IMR-90 (cell line): Measurements from ENCODE around the gene PYGO2. TPM values are rescaled to one million over a fixed set of nuclear protein-coding genes. Genes with fewer than 3 reads are reported as not detected.
A peak's percentile ranks its signal among the peaks of the same experiment; 100 is the strongest.

Experiments used
- ATAC-seq: fragments of 200-7000 bp; cut with Tn5 transposase; 2 replicates; pipeline ENCODE4 v1.9.1; 2020; ENCODE audit warnings: low read depth, mild to moderate bottlenecking, moderate library complexity
- BruUV-seq: library from RNA; stranded (reverse); fragments of 400-500 nt; replicated peaks from 2 replicates; lab custom pipeline; 2021; lab: Mats Ljungman, UMichigan
- CTCF ChIA-PET: fragments of 300-600 bp; formaldehyde crosslinking; extraction: SDS; loops from one replicate; lab custom pipeline; 2021; ENCODE audit warnings: antibody characterized with exemption; lab: Yijun Ruan, JAX
- POLR2A ChIA-PET: fragments of 300-600 bp; sonication (Branson Sonifier 250); formaldehyde crosslinking; loops from one replicate; lab custom pipeline; 2022; ENCODE audit warnings: antibody characterized with exemption; ENCODE audit not compliant: unreplicated experiment; lab: Charles Lee
- DNase-seq: peaks from one replicate; pipeline ENCODE4 v3.0.0; 2013
- H2AFZ ChIP-seq: replicated peaks from 2 replicates; pipeline ENCODE3; 2013; ENCODE audit warnings: low read length, mild to moderate bottlenecking; ENCODE audit not compliant: poor library complexity
- H2AK5ac ChIP-seq: 2 replicates; pipeline ENCODE4 v1.6.1; 2013; ENCODE audit warnings: low read depth, low read length, inconsistent platforms
- H2AK9ac ChIP-seq: replicated peaks from 2 replicates; pipeline ENCODE3; 2013; ENCODE audit warnings: mild to moderate bottlenecking, low read depth, low read length, moderate library complexity; ENCODE audit not compliant: poor library complexity
- H2BK120ac ChIP-seq: 2 replicates; pipeline ENCODE4 v1.6.1; 2013; ENCODE audit warnings: low read depth, low read length, inconsistent platforms
- H2BK15ac ChIP-seq: 3 replicates; pipeline ENCODE4 v1.6.1; 2013; ENCODE audit warnings: low read depth, low read length, inconsistent platforms
- H2BK20ac ChIP-seq: 2 replicates; pipeline ENCODE4 v1.6.1; 2013; ENCODE audit warnings: low read depth, mild to moderate bottlenecking, inconsistent platforms, low read length, moderate library complexity
- H2BK5ac ChIP-seq: 2 replicates; pipeline ENCODE4 v1.6.1; 2013; ENCODE audit warnings: mild to moderate bottlenecking, low read depth, low read length, inconsistent platforms; ENCODE audit not compliant: poor library complexity, severe bottlenecking
- H3K14ac ChIP-seq: replicated peaks from 2 replicates; pipeline ENCODE4 v1.6.1; 2013; ENCODE audit warnings: low read depth, low read length, inconsistent platforms
- H3K18ac ChIP-seq: 2 replicates; pipeline ENCODE4 v1.6.1; 2013; ENCODE audit warnings: low read depth, low read length, control low read depth
- H3K23ac ChIP-seq: 2 replicates; pipeline ENCODE4 v1.6.1; 2013; ENCODE audit warnings: low read depth, low read length, inconsistent platforms
- H3K27ac ChIP-seq: 2 replicates; pipeline ENCODE4 v1.5.1; 2013; ENCODE audit warnings: mild to moderate bottlenecking, control low read depth, low read length; ENCODE audit not compliant: insufficient read depth
- H3K27me3 ChIP-seq: 2 replicates; pipeline ENCODE4 v1.6.1; 2013; ENCODE audit warnings: low read length; ENCODE audit not compliant: control insufficient read depth, insufficient read depth
- H3K36me3 ChIP-seq: 2 replicates; pipeline ENCODE4 v1.6.1; 2013; ENCODE audit warnings: low read length, mixed read lengths; ENCODE audit not compliant: control insufficient read depth, insufficient read depth
- H3K4ac ChIP-seq: 2 replicates; pipeline ENCODE4 v1.6.1; 2013; ENCODE audit warnings: low read depth, low read length, inconsistent platforms
- H3K4me1 ChIP-seq: 2 replicates; pipeline ENCODE4 v1.6.1; 2013; ENCODE audit warnings: low read length, mixed read lengths; ENCODE audit not compliant: control insufficient read depth, insufficient read depth
- H3K4me2 ChIP-seq: 2 replicates; pipeline ENCODE4 v1.6.1; 2013; ENCODE audit warnings: low read depth, mild to moderate bottlenecking, control low read depth, low read length, moderate library complexity
- H3K4me3 ChIP-seq: 2 replicates; pipeline ENCODE4 v1.5.1; 2013; ENCODE audit warnings: low read depth, mild to moderate bottlenecking, control low read depth, low read length, moderate library complexity; ENCODE audit not compliant: insufficient read depth
- H3K56ac ChIP-seq: 2 replicates; pipeline ENCODE4 v1.6.1; 2013; ENCODE audit warnings: low read length, inconsistent platforms; ENCODE audit not compliant: insufficient read depth; ENCODE audit errors: extremely low read depth
- H3K79me1 ChIP-seq, 2 experiments: 2 replicates each; pipeline ENCODE4 v1.6.1; 2013; ENCODE audit warnings: low read length in 2 of 2, inconsistent platforms in 1 of 2, low read depth in 1 of 2
- H3K9ac ChIP-seq: 2 replicates; pipeline ENCODE4 v1.6.1; 2013; ENCODE audit warnings: low read depth, low read length, control low read depth
- H3K9me1 ChIP-seq: 2 replicates; pipeline ENCODE4 v1.6.1; 2013; ENCODE audit warnings: low read length, inconsistent platforms; ENCODE audit not compliant: insufficient read depth
- H3K9me3 ChIP-seq: 2 replicates; pipeline ENCODE4 v1.6.1; 2013; ENCODE audit warnings: low read length; ENCODE audit not compliant: control insufficient read depth, insufficient read depth
- H4K20me1 ChIP-seq: 2 replicates; pipeline ENCODE4 v1.6.1; 2013; ENCODE audit warnings: low read length, inconsistent platforms; ENCODE audit not compliant: insufficient read depth
- H4K5ac ChIP-seq: 2 replicates; pipeline ENCODE4 v1.6.1; 2013; ENCODE audit warnings: mild to moderate bottlenecking, low read depth, low read length, control low read depth
- H4K8ac ChIP-seq, 2 experiments: 2 replicates each; pipeline ENCODE4 v1.6.1; 2013; ENCODE audit warnings: low read depth in 2 of 2, low read length in 2 of 2, control low read depth in 1 of 2, inconsistent platforms in 1 of 2
- H4K91ac ChIP-seq: 2 replicates; pipeline ENCODE4 v1.6.1; 2013; ENCODE audit warnings: low read depth, low read length, inconsistent platforms; ENCODE audit not compliant: insufficient read depth
- CHD1 ChIP-seq: IDR thresholded peaks from 2 replicates; pipeline ENCODE4 v1.6.1; 2012; ENCODE audit warnings: low read depth, low read length, improper control_type of control experiment
- ELK1 ChIP-seq: fragments of 150-350 bp; IDR thresholded peaks from 2 replicates; pipeline ENCODE4 v1.6.1; 2016; ENCODE audit warnings: low read depth, mild to moderate bottlenecking, low read length, moderate library complexity, borderline replicate concordance
- FOS ChIP-seq: fragments of 150-350 bp; IDR thresholded peaks from 2 replicates; pipeline ENCODE4 v1.6.1; 2016; ENCODE audit warnings: low read depth, low read length
- MAFK ChIP-seq: IDR thresholded peaks from 2 replicates; pipeline ENCODE4 v1.6.1; 2012; ENCODE audit warnings: low read depth, low read length, improper control_type of control experiment
- MXI1 ChIP-seq: IDR thresholded peaks from 2 replicates; pipeline ENCODE4 v1.6.1; 2012; ENCODE audit warnings: low read depth, mild to moderate bottlenecking, low read length, moderate library complexity, borderline replicate concordance
- RCOR1 ChIP-seq: IDR thresholded peaks from 2 replicates; pipeline ENCODE4 v1.6.1; 2012; ENCODE audit warnings: mild to moderate bottlenecking, low read length, improper control_type of control experiment; ENCODE audit not compliant: insufficient replicate concordance
- RFX5 ChIP-seq: IDR thresholded peaks from 2 replicates; pipeline ENCODE4 v1.8.0; 2012; ENCODE audit warnings: low read depth, mild to moderate bottlenecking, low read length, moderate library complexity
- WGBS, 2 experiments: methylation state at CpG; one replicate each; pipeline versions ENCODE4 v1.1.5 to v1.1.7; 2013; ENCODE audit warnings: missing lambda C conversion rate in 2 of 2; ENCODE audit not compliant: insufficient read length in 1 of 2; ENCODE audit errors: extremely low coverage in 2 of 2; 5-methylcytosine and 5-hydroxymethylcytosine counted together
- dilution Hi-C: fragments of 300-500 bp; cut with HindIII; formaldehyde crosslinking; loops from one replicate; pipeline ENCODE4 v1.14.3; 2018; ENCODE audit warnings: low sequenced_read_pairs; ENCODE audit not compliant: unreplicated experiment
- in situ Hi-C: fragments of 300-500 bp; cut with MboI; formaldehyde crosslinking; loops from 3 replicates; pipeline ENCODE4 v1.14.3; 2019; ENCODE audit warnings: low sequenced_read_pairs, inconsistent platforms, mixed read lengths
- intact Hi-C: fragments of 100-400 bp; cut with micrococcal nuclease; formaldehyde crosslinking; loops from 2 replicates; pipeline ENCODE4 v1.10.0; 2022
- polyA plus RNA-seq, 3 experiments: library from polyadenylated mRNA; depleted of rRNA; stranded (reverse); fragments of >200 nt; gene quantifications; 2 replicates each; pipeline ENCODE4 v1.2.3, GENCODE V29; 2012; ENCODE audit warnings: low replicate concordance in 1 of 3
- total RNA-seq: library from RNA; depleted of rRNA; stranded (reverse); fragments of >200 nt; gene quantifications from 2 replicates; pipeline ENCODE4 v1.2.3, GENCODE V29; 2012

PYGO2 gene
- total and polyA plus RNA-seq, 2 of the 4 experiments (the other 2 are of a cell fraction): 5.4 to 14.8 TPM

- TF ChIP-seq MAFK: no peak
Observed at GRCh38 chr1:154938604-154939399, 22.8 kb downstream of the PYGO2 start (continued).

- H4K20me1 ChIP-seq: no peaks in the 10 kb centered on the region
- H4K8ac ChIP-seq: peak overlapping the region in 1 of 2 experiments; percentile 86; a peak in 2 of 4 replicates
- H3K27ac ChIP-seq: peak overlapping the region; percentile 23; the same call in 1 of the 2 replicates
- H3K4ac ChIP-seq: peak overlapping the region; percentile 65
- H3K23ac ChIP-seq: 0 out of 2 replicates have a peak overlapping the region, but pooled peaks have one; percentile 43
- H3K56ac ChIP-seq: no peak overlapping the region
- no peak overlapping the region for H3K4me3 ChIP-seq
- no peaks in the 10 kb centered on the region for H3K27me3 ChIP-seq
- H3K36me3 ChIP-seq: no peaks in the 10 kb centered on the region
- H3K18ac ChIP-seq: no peak overlapping the region
- H4K5ac ChIP-seq: no peak overlapping the region
- H3K9ac ChIP-seq: peak overlapping the region; percentile 77; the same call in 1 of the 2 replicates
- no peaks in the 10 kb centered on the region for H3K9me3 ChIP-seq
- H4K91ac ChIP-seq: no peak overlapping the region
- no TSS peak for BruUV-seq
- H3K4me2 ChIP-seq: peak overlapping the region; percentile 81; the same call in 1 of the 2 replicates
- ATAC-seq: no peak
- 92% methylated on average over 5 of the region's 8 CpGs; no CpG with 5 or more reads in 1 of the 2 experiments for WGBS, 2 experiments
- H3K4me1 ChIP-seq: peaks cover 2% of the 10 kb centered on the region
- intact Hi-C loops (loop anchor here (1.0 to 2.0 kb wide), 2 partner anchors 63 to 379 kb away; no protein-coding TSS in a partner anchor), dilution Hi-C loops (no loop called here), in situ Hi-C loops (no loop called here)
- ChIA-PET CTCF (interaction anchor here (1.0 kb wide), 1 partner anchor 18 kb away, joined by 3 read pairs; the partner anchor contains the start of gene PBXIP1), POLR2A (no interaction called here)
- H2BK5ac ChIP-seq: peak overlapping the region; percentile 69
- TF ChIP-seq MAFK: no peak
- no peak for TF ChIP-seq ELK1
- no peak for TF ChIP-seq RFX5
- TF ChIP-seq CHD1: no peak
- no peak for TF ChIP-seq MXI1
- no peak for TF ChIP-seq RCOR1
- no peak for TF ChIP-seq FOS
- no peak for DNase-seq
- H3K79me1 ChIP-seq: peaks cover 0 to 14% of the 10 kb centered on the region in 2 experiments; a peak in 2 of 4 replicates
- no peak overlapping the region for H2BK120ac ChIP-seq
- no peak overlapping the region for H2BK20ac ChIP-seq
- peaks cover 11% of the 10 kb centered on the region; the same call in 1 of the 2 replicates for H3K9me1 ChIP-seq
- H3K14ac ChIP-seq: peak overlapping the region; percentile 56; the same call in 1 of the 2 replicates
- no peak overlapping the region for H2AK5ac ChIP-seq
- H2AK9ac ChIP-seq: peak overlapping the region; percentile 33
- H2BK15ac ChIP-seq: no peak overlapping the region
- no peak overlapping the region for H2AFZ ChIP-seq
Observed at GRCh38 chr1:154937988-154938386, 23.6 kb downstream of the PYGO2 start.
